T-helper 2 cell treated with Interferon-gamma antibody and Interleukin-4, amounts not matched to agents 5 μg/mL and 100 μg/mL, for 36 hours (primary cell): ENCODE data around the gene JAML.
"Not testable (repeated sequence)": the region's sequence is repeated elsewhere in the genome, so short reads cannot be mapped to it uniquely, and the experiment has no call there.

ENCODE experiments used
- DNase-seq: peaks from one replicate; pipeline ENCODE4 v3.0.0; 2021; ENCODE audit warnings: low spot score
- H3K27ac Mint-ChIP-seq: one replicate; pipeline ENCODE4 v1.8.0; 2021; ENCODE audit warnings: mild to moderate bottlenecking, mixed read lengths
- H3K27me3 Mint-ChIP-seq: one replicate; pipeline ENCODE4 v1.8.0; 2021; ENCODE audit warnings: low read depth, mixed read lengths
- H3K36me3 Mint-ChIP-seq: one replicate; pipeline ENCODE4 v1.8.0; 2021; ENCODE audit warnings: low read depth, mixed read lengths
- H3K4me1 Mint-ChIP-seq: one replicate; pipeline ENCODE4 v1.8.0; 2021; ENCODE audit warnings: low read depth, mixed read lengths
- H3K4me3 Mint-ChIP-seq: one replicate; pipeline ENCODE4 v1.8.0; 2022; ENCODE audit warnings: mild to moderate bottlenecking, moderate library complexity, mixed read lengths
- H3K9me3 Mint-ChIP-seq: one replicate; pipeline ENCODE4 v1.8.0; 2021; ENCODE audit warnings: mixed read lengths

JAML gene

DNA sequence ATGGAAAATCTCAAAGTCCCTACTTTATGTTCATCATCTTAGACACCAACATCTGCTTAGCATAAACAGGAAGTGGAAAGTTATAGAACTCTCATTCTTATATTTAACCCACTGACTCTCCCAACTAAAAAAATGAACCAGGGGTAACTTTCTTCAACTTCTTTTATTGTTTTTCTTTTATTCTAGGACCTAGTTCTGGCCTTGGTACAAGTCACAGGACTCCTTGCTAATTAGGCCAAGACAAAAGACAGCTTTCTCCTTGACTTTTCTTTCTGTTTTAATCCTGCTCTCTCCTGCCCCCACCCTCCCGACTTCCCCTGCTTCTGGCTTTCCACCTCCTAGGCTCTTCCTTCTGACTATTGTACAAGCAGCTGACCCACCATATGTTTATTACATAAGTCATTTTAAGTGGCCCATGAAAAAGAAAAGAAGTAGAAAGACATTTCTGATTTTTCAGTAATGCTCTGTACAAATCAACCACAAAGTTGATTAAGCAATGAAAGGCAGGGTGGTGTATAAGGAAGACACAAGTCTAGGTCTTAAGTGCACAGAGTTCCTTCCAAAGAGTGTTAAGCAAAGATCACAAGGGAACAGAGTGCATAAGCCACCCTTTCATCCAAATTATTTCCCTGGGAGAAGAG lies 18.3 kb downstream of the JAML start:
- Mint-ChIP-seq H3K27ac (peak overlapping the region; percentile 94), H3K4me1 (peaks cover 46% of the 10 kb centered on the region), H3K9me3 (peaks cover 3% of the 10 kb centered on the region), H3K4me3 (peak overlapping the region; percentile 73), H3K27me3 (no peaks in the 10 kb centered on the region), H3K36me3 (peaks cover 38% of the 10 kb centered on the region)
- DNase-seq, result no peak

DNA sequence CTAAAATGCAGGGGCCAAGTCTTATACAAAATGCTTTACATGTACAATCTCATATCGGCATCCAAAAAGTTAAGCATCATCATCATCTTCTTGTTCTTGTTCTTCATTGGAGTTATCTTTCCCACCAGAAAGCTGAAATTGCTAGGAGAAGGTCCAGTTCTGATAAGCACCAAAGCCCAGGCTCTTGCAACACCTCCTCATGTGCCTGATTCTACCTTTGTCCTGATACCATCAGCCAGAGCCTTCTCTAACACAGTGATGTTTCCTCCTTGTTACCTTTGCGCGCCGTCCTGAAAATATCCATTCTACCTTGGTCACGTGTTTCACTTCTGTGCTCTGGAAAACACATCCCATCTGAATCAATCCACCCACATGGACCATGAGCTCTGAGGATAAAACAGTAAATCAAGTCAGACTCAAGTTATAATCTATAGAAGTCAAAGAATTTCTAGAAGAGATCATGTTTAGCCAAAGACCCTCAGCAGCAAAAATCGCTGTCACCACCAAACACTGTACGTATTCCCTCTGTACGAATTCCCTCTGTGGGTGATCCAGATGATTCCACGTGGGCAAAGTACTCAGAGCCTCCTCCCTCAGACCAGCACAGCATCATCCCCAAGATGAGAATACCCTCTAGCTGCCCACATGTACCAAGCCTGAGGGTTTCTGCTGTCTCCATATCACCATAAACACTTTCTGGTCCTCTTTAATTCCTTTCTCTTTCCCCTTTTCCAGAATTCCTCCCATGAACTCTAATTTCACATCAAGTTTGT lies 19.0 kb downstream of the JAML start:
- Mint-ChIP-seq H3K36me3 (peaks cover 33% of the 10 kb centered on the region), H3K4me3 (peak overlapping the region; percentile 73), H3K4me1 (peaks cover 43% of the 10 kb centered on the region), H3K27me3 (no peaks in the 10 kb centered on the region), H3K9me3 (peaks cover 3% of the 10 kb centered on the region), H3K27ac (peak overlapping the region; percentile 94)
- no peak for DNase-seq

- Mint-ChIP-seq H3K9me3 (peaks cover 3% of the 10 kb centered on the region), H3K4me1 (peaks cover 36% of the 10 kb centered on the region), H3K36me3 (peaks cover 23% of the 10 kb centered on the region), H3K27me3 (no peaks in the 10 kb centered on the region), H3K27ac (no peak overlapping the region), H3K4me3 (no peak overlapping the region)
- DNase-seq, result peak; percentile 78
Observed at GRCh38 chr11:118202599-118203422, 22.0 kb downstream of the JAML start.

DNA sequence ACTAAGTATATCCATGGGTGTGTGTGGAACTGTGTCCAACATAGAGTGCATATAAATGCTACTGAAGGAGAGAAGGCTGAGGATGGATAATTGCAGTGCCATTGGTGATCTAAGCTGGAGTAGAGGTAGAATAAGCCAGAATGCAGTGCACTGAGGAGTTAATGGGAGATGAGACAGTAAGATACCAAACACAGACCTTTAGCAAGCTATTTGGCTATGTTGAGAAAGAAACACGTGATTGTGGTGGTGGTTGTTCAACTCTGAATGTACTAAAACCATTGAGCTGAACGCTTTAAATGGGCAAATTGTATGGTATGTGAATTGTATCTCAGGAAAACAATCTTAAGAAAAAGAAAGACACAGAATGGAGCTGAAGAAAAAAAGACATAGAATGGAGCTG lies 22.8 kb downstream of the JAML start:
- peaks cover 3% of the 10 kb centered on the region for H3K9me3 Mint-ChIP-seq
- H3K4me3 Mint-ChIP-seq, result no peak overlapping the region
- no peak overlapping the region for H3K27ac Mint-ChIP-seq
- H3K4me1 Mint-ChIP-seq, result peaks cover 30% of the 10 kb centered on the region
- H3K27me3 Mint-ChIP-seq, result no peaks in the 10 kb centered on the region
- DNase-seq, result no peak
- peaks cover 18% of the 10 kb centered on the region for H3K36me3 Mint-ChIP-seq

DNA sequence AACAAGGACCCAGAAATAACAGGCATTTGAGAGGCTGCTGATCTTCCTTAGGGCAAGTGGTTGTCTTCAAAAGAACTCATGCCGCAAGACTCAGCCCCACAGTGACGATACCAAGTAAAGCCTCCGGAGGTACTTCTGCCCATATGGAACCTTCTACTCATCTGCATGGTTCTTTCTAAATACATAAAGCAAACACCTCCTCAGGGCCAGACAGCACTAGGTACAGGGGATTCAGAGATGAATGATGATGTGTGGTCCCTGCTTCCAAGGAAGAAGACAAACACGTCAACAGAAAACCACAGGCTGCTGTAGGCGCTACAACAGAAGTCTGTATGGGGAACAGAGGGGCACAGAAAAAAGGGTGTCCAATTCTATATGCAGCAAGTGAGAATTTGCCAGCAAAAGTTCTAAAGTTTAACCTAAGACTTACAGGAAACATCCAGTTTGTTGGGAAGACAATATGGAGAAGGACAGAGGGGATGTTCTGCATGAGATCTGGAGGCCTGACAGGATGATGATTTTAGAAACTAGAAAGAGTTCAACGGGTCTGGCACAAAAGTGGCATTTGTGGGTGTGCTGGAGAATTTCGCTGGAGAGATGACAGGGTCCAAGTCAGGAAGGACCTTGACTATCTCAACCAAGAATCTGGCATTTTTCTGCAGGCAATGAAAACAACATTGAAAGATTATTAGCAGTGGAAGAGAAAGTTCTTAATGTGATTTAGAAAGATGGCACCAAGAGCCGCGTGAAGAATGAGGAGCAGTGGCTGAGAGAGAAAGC lies 23.7 kb downstream of the JAML start:
- H3K4me1 Mint-ChIP-seq, result peaks cover 22% of the 10 kb centered on the region
- no peak overlapping the region for H3K27ac Mint-ChIP-seq
- peaks cover under 1% of the 10 kb centered on the region for H3K9me3 Mint-ChIP-seq
- peaks cover 20% of the 10 kb centered on the region for H3K36me3 Mint-ChIP-seq
- no peaks in the 10 kb centered on the region for H3K27me3 Mint-ChIP-seq
- DNase-seq, result peak; percentile 80
- H3K4me3 Mint-ChIP-seq, result no peak overlapping the region

GRCh38 chr11:118200497-118200896 lies 24.3 kb downstream of the JAML start:
- H3K27me3 Mint-ChIP-seq, result no peaks in the 10 kb centered on the region
- no peaks in the 10 kb centered on the region for H3K9me3 Mint-ChIP-seq
- H3K4me1 Mint-ChIP-seq, result peaks cover 16% of the 10 kb centered on the region
- peaks cover 24% of the 10 kb centered on the region for H3K36me3 Mint-ChIP-seq
- no peak overlapping the region for H3K4me3 Mint-ChIP-seq
- no peak for DNase-seq
- no peak overlapping the region for H3K27ac Mint-ChIP-seq

GRCh38 chr11:118199135-118199534 lies 25.7 kb downstream of the JAML start:
- DNase-seq, result no peak
- H3K4me1 Mint-ChIP-seq, result peaks cover 12% of the 10 kb centered on the region
- no peaks in the 10 kb centered on the region for H3K27me3 Mint-ChIP-seq
- H3K4me3 Mint-ChIP-seq, result peak overlapping the region; percentile 7
- H3K36me3 Mint-ChIP-seq, result peaks cover 36% of the 10 kb centered on the region
- no peaks in the 10 kb centered on the region for H3K9me3 Mint-ChIP-seq
- H3K27ac Mint-ChIP-seq, result peak overlapping the region; percentile 28

DNA sequence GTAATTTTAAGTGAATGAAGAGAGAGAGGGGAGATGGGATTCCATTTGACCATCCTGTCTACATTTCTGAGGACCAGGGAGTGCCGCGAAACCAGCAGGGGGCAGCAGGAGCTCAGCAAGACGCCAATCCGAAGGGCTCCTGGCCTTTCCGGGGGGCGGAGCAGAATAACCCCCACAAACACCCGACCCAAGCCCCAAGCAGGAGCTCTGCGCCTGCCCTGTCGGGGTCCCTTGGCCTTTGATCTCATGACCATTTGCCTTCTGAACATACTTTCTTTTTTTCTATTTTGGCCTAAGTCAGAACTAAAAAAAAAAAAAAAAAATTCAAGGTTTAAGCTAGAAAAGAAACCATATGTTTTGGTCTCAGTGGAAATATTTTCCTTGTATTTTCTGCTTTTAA lies 26.4 kb downstream of the JAML start:
- H3K4me1 Mint-ChIP-seq, result peaks cover 12% of the 10 kb centered on the region
- H3K27ac Mint-ChIP-seq, result peak overlapping the region; percentile 24
- H3K27me3 Mint-ChIP-seq, result no peaks in the 10 kb centered on the region
- no peaks in the 10 kb centered on the region for H3K9me3 Mint-ChIP-seq
- peaks cover 43% of the 10 kb centered on the region for H3K36me3 Mint-ChIP-seq
- no peak overlapping the region for H3K4me3 Mint-ChIP-seq
- DNase-seq, result peak; percentile 71

- Mint-ChIP-seq H3K4me1 (peaks cover 12% of the 10 kb centered on the region), H3K9me3 (peaks cover 8% of the 10 kb centered on the region), H3K36me3 (peaks cover 58% of the 10 kb centered on the region), H3K4me3 (no peak overlapping the region), H3K27me3 (peaks cover under 1% of the 10 kb centered on the region), H3K27ac (no peak overlapping the region)
- DNase-seq, result no peak
Observed at GRCh38 chr11:118194835-118195627, 29.8 kb downstream of the JAML start.

DNA sequence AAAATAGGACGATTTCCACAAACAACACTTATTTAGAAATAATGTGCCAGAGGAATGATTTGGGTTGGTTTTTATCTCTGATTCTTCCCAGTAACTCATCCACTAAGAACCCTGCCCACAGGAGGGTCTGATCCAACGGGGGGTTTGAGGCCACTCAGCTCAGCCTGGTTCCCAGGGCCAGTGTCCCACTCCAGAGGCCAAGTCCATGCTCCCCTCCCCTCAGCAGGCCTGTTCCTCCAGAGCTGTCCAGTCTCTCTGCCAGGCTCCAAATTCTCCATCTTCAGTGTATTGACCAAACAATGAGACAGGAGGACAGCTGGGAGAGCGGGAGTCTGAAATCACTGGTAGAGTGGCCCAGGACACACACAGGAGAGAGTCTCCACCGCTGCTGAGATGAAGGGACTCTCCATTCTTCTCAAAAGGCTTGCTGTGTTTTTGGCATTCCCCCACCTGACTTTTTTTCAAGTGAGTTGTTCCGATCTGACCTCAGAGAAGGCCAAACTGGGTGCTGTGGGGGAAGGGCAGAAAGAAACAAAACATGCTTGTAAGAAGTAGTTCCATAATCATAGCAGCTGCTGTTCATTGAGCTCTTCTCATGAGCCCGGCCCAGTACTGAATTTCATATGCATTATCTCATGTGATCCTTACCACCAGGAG lies 30.8 kb downstream of the JAML start:
- no peak for DNase-seq
- no peak overlapping the region for H3K27ac Mint-ChIP-seq
- H3K36me3 Mint-ChIP-seq, result peaks cover 57% of the 10 kb centered on the region
- no peak overlapping the region for H3K4me3 Mint-ChIP-seq
- peaks cover 8% of the 10 kb centered on the region for H3K4me1 Mint-ChIP-seq
- peaks cover 8% of the 10 kb centered on the region for H3K9me3 Mint-ChIP-seq
- H3K27me3 Mint-ChIP-seq, result peaks cover 4% of the 10 kb centered on the region

GRCh38 chr11:118192817-118193216 lies 32.0 kb downstream of the JAML start:
- H3K4me3 Mint-ChIP-seq, DNase-seq, H3K27ac Mint-ChIP-seq, H3K9me3 Mint-ChIP-seq, H3K4me1 Mint-ChIP-seq, H3K27me3 Mint-ChIP-seq: not testable (repeated sequence)
- peaks cover 53% of the 10 kb centered on the region for H3K36me3 Mint-ChIP-seq

GRCh38 chr11:118190942-118191506 lies 33.8 kb downstream of the JAML start:
- H3K36me3 Mint-ChIP-seq, result peaks cover 44% of the 10 kb centered on the region
- H3K27me3 Mint-ChIP-seq, H3K9me3 Mint-ChIP-seq, H3K27ac Mint-ChIP-seq, DNase-seq, H3K4me3 Mint-ChIP-seq, H3K4me1 Mint-ChIP-seq: not testable (repeated sequence)
